ENCODE measurements around the gene SLC9B2.

- TF ChIP-seq CTCF (conservative IDR thresholded peaks at IDR 0.05) (no peak), EZH2 (IDR thresholded peaks at IDR 0.05; ENCODE audit: low read depth) (no peak)
These were observed 24.1 kb upstream of the SLC9B2 start for GRCh38 chr4:103100691-103101090.

Measured in PC-9 (cell line).